ENCODE data around the gene CASTOR2.

CASTOR2 gene

DNA sequence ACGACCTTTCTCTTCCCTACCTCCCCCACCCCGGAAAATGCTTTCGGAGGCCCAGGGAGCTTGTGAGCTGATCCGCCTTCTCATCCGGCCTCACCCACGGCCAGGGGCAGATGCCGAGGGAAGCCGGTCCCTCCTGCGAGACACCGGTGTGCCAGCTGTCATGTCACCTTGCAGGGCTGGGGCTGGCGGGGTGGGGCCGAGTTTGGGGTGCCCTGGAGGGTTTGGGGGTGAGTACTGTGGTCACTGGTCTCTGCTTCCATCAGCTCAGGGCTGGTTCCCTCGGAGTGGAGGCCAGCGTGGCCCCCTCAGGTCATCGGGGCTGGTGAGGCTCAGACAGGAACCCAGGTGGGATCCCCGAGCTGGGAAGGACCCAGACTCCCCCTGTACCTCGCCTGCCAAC is 60.4 kb downstream of the CASTOR2 start:
- no peak overlapping the region for H3K27ac ChIP-seq

DNA sequence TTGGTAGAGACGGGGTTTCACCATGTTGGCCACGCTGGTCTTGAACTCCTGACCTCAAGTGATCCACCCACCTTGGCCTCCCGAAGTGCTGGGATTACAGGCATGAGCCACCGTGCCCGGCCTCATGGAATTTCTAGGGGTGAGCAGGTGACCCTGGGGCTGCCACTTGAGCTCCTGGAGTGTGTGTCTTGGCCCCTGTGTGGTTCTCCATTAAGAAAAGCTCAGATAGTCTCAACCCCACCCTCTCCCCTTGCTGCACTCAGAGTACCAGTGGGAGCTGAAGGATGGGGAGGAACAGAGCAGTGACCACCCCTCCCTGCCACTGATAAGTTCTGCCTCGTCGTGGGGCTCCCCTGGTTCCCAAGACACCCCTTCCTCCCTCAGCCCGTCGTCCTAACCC is 63.8 kb downstream of the CASTOR2 start:
- H3K27ac ChIP-seq: no peak overlapping the region
- no peak for TF ChIP-seq ZFX (IDR thresholded peaks at IDR 0.05)
- TF ChIP-seq, protein P1, sequence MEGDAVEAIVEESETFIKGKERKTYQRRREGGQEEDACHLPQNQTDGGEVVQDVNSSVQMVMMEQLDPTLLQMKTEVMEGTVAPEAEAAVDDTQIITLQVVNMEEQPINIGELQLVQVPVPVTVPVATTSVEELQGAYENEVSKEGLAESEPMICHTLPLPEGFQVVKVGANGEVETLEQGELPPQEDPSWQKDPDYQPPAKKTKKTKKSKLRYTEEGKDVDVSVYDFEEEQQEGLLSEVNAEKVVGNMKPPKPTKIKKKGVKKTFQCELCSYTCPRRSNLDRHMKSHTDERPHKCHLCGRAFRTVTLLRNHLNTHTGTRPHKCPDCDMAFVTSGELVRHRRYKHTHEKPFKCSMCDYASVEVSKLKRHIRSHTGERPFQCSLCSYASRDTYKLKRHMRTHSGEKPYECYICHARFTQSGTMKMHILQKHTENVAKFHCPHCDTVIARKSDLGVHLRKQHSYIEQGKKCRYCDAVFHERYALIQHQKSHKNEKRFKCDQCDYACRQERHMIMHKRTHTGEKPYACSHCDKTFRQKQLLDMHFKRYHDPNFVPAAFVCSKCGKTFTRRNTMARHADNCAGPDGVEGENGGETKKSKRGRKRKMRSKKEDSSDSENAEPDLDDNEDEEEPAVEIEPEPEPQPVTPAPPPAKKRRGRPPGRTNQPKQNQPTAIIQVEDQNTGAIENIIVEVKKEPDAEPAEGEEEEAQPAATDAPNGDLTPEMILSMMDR (conservative IDR thresholded peaks at IDR 0.05): no peak

More for the DNA sequence above, 60.4 kb downstream of the CASTOR2 start:
- TF ChIP-seq, protein P1 (conservative IDR thresholded peaks at IDR 0.05): no peak
- TF ChIP-seq ZFX (IDR thresholded peaks at IDR 0.05): no peak

DNA sequence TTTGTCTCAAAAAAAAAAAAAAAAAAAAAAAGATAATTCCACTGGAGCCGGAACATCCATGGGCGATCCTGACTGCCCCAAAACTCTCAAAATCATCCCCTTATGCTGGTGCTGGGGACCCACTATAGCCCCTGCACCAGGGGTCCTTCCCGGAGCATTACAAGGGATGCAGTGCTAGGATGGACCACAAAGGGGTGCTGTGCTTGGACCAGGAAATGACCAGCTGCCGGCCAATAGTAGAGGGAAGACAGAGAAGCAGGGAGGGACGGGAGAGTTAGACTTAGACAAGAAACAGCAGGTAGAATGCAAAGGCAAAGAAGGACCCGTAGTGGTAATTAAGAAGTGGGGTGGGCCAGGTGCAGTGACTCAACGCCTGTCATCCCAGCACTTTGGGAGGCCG is 68.6 kb downstream of the CASTOR2 start:
- TF ChIP-seq ZFX (IDR thresholded peaks at IDR 0.05): no peak
- TF ChIP-seq, protein P1 (conservative IDR thresholded peaks at IDR 0.05): no peak
- no peak overlapping the region for H3K27ac ChIP-seq

DNA sequence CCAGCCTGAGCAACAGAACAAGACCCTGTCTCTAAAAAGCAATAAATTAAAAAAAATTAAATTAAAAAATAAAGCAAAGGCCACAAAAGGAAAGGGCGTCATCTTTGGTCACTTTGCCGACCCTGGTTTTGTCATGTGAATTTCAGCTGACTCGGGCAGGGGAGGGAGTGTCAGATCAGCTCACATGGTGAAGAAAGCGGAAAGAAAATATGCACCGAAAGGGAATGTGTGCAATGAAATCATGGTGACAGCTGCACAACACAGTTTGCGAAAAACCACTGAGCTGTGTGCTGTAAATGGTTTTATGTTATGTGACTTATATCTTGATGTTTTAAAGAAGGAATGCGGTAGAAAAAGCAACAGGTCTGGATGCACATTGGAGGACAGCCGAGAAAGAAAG is 69.3 kb downstream of the CASTOR2 start:
- TF ChIP-seq, protein P1 (conservative IDR thresholded peaks at IDR 0.05): no peak
- no peak for TF ChIP-seq ZFX (IDR thresholded peaks at IDR 0.05)
- no peak overlapping the region for H3K27ac ChIP-seq

DNA sequence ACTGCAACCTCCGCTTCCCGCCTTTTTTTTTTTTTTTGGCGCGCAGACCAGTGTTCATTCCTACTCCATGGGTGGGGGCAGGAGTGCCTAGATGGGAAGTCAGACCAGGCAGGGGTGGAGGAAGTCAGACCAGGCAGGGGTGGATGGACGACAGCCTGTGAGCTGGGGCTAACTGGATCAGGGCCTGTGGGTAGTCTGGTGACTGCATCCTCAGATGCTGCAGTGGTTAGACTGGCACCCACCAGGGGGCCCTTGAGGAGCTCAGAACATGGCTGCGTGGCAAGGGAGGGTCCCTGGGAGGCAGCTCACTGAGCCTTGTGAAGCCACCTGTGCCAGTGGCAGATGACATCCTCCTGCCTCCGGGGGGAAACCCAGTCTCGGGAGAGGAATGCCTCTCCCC is 74.0 kb downstream of the CASTOR2 start:
- H3K27ac ChIP-seq: no peak overlapping the region
- TF ChIP-seq, protein P1 (conservative IDR thresholded peaks at IDR 0.05): no peak
- no peak for TF ChIP-seq ZFX (IDR thresholded peaks at IDR 0.05)

DNA sequence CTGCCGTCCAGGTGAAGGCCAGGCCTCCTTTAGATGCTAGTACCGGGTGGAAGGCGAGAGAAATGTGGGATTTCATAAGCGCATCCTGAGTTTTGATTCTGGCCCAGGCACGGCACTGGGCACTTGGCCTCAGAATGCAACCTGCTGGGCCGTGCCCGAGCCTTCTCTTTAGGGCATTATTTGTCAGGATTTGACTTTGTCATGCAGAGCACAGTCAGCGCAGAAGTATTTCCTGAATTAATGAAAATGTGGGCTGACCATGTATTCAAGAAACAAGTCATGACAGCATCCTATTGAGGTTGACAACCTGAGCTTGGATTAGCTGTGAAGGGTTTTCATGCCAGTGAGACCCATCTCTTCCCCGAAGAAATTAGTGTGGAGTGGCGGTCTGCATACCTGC is 74.7 kb downstream of the CASTOR2 start:
- no peak overlapping the region for H3K27ac ChIP-seq
- TF ChIP-seq, protein P1 (conservative IDR thresholded peaks at IDR 0.05): no peak
- no peak for TF ChIP-seq ZFX (IDR thresholded peaks at IDR 0.05)

DNA sequence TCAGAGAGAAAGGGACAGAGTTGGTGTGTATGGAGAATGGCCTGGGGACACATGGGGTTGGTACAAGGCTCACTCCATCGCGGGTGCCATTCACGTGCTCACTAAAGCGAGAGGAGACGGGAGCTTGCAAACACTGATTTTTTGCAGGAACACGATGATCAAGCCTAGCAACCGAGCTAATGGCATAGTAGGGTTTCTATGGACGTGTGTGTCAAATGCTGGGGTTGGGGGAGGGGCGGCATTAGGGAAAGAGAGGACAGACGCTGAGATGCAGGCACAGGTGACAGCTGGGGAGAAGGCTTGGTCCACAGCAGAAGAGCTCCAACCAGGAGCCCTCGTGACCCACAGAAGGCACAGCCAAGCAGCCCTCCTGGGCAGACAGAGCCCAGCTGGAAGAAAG is 75.2 kb downstream of the CASTOR2 start:
- H3K27ac ChIP-seq: no peak overlapping the region
- no peak for TF ChIP-seq ZFX (IDR thresholded peaks at IDR 0.05)
- TF ChIP-seq, protein P1 (conservative IDR thresholded peaks at IDR 0.05): no peak

Data from C4-2B (cell line).